Measurements from ENCODE around the gene DLL3. TPM values are rescaled to one million over a fixed set of nuclear protein-coding genes. Genes with fewer than 3 reads are reported as not detected.

Gene DLL3
- total and polyA plus RNA-seq, 9 of the 15 experiments (the other 6 are each of a cell fraction or from before 2014, with no cell fraction given), result 0.80 to 6.3 (median 1.2) TPM

DNA sequence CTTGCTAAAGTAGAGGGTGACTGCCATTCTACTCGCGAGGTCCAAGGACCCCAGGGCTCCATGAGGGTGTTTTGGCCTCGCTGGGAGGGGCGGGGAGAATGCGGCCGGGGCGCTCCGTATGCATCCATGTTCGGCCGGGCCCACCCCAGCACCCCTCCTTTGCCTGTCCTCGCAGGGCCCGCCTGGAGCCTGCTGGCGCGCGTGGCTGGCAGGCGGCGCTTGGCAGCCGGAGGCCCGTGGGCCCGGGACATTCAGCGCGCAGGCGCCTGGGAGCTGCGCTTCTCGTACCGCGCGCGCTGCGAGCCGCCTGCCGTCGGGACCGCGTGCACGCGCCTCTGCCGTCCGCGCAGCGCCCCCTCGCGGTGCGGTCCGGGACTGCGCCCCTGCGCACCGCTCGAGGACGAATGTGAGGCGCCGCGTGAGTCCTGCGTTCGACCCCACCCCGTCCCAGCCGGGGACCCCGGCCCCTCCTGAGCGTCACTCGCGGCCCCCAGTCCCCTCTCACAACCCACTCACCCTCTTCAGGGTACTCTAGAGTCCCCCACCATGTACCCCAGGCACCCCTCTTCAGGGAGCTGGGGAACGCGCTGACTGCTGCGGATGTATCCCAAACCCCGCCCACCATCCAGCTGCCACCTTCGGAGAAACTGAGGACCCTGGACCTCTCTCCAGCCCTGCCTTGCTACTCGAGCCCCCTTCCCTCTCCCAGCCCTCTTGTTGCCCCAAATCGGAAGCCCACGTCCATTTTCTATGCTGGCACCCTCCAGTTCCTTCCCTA is 4.1 kb downstream of the DLL3 start (continued):
- TF ChIP-seq, protein P1, sequence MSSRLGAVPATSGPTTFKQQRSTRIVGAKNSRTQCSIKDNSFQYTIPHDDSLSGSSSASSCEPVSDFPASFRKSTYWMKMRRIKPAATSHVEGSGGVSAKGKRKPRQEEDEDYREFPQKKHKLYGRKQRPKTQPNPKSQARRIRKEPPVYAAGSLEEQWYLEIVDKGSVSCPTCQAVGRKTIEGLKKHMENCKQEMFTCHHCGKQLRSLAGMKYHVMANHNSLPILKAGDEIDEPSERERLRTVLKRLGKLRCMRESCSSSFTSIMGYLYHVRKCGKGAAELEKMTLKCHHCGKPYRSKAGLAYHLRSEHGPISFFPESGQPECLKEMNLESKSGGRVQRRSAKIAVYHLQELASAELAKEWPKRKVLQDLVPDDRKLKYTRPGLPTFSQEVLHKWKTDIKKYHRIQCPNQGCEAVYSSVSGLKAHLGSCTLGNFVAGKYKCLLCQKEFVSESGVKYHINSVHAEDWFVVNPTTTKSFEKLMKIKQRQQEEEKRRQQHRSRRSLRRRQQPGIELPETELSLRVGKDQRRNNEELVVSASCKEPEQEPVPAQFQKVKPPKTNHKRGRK (tag; IDR thresholded peaks at IDR 0.05), result no peak
- no peak for TF ChIP-seq ZNF140 (CRISPR knock-in tag; IDR thresholded peaks at IDR 0.05)
- peak; percentile 35 to 64; a peak in 3 of 4 replicates for TF ChIP-seq RAD21 (CRISPR knock-in tag; conservative IDR thresholded peaks at IDR 0.05 in 1 of 2, IDR thresholded peaks at IDR 0.05 in 1 of 2)
- no peak for TF ChIP-seq ADNP (tag; IDR thresholded peaks at IDR 0.05)
- peak; percentile 41; the same call in 1 of the 2 replicates for TF ChIP-seq TEAD4 (IDR thresholded peaks at IDR 0.05; ENCODE audit: low read length)
- peak; percentile 99 for TF ChIP-seq TEAD4 (CRISPR knock-in tag; IDR thresholded peaks at IDR 0.05; ENCODE audit: borderline replicate concordance)
- TF ChIP-seq MIER1 (IDR thresholded peaks at IDR 0.05; ENCODE audit: low read depth), result no peak
- TF ChIP-seq TSC22D4 (tag; IDR thresholded peaks at IDR 0.05), result no peak
- no peak for TF ChIP-seq POLR2A (conservative IDR thresholded peaks at IDR 0.05)
- TF ChIP-seq GTF2F1 (IDR thresholded peaks at IDR 0.05; ENCODE audit: low read depth, low read length), result no peak
- peak; percentile 61; the same call in 1 of the 2 replicates for TF ChIP-seq E2F3 (CRISPR knock-in tag; IDR thresholded peaks at IDR 0.05)
- TF ChIP-seq EP300 (IDR thresholded peaks at IDR 0.05; ENCODE audit: low read length), result no peak
- TF ChIP-seq, protein P2, sequence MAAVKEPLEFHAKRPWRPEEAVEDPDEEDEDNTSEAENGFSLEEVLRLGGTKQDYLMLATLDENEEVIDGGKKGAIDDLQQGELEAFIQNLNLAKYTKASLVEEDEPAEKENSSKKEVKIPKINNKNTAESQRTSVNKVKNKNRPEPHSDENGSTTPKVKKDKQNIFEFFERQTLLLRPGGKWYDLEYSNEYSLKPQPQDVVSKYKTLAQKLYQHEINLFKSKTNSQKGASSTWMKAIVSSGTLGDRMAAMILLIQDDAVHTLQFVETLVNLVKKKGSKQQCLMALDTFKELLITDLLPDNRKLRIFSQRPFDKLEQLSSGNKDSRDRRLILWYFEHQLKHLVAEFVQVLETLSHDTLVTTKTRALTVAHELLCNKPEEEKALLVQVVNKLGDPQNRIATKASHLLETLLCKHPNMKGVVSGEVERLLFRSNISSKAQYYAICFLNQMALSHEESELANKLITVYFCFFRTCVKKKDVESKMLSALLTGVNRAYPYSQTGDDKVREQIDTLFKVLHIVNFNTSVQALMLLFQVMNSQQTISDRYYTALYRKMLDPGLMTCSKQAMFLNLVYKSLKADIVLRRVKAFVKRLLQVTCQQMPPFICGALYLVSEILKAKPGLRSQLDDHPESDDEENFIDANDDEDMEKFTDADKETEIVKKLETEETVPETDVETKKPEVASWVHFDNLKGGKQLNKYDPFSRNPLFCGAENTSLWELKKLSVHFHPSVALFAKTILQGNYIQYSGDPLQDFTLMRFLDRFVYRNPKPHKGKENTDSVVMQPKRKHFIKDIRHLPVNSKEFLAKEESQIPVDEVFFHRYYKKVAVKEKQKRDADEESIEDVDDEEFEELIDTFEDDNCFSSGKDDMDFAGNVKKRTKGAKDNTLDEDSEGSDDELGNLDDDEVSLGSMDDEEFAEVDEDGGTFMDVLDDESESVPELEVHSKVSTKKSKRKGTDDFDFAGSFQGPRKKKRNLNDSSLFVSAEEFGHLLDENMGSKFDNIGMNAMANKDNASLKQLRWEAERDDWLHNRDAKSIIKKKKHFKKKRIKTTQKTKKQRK (IDR thresholded peaks at IDR 0.05; ENCODE audit: borderline replicate concordance, low read depth, low read length), result no peak
- TF ChIP-seq ZNF445 (CRISPR knock-in tag; IDR thresholded peaks at IDR 0.05; ENCODE audit: low read depth), result no peak
- peak in 1 of 2 experiments; percentile 44; a peak in 1 of 4 replicates for TF ChIP-seq RCOR1 (IDR thresholded peaks at IDR 0.05; ENCODE audit: borderline replicate concordance in 1 of 2, low read depth in 2 of 2, low read length in 2 of 2)
- no peak for TF ChIP-seq CHCHD3 (CRISPR knock-in tag; IDR thresholded peaks at IDR 0.05)
- no peak for TF ChIP-seq XRCC4 (IDR thresholded peaks at IDR 0.05; ENCODE audit: extremely low read depth, insufficient read depth, insufficient read length)
- peak; percentile 59; the same call in 1 of the 2 replicates for TF ChIP-seq CBX1 (IDR thresholded peaks at IDR 0.05; ENCODE audit: low read depth)
- no peak for TF ChIP-seq CLOCK (CRISPR knock-in tag; IDR thresholded peaks at IDR 0.05; ENCODE audit: borderline replicate concordance)

Measured in K562 (cell line).